ENCODE data around the gene ASXL3. TPM values are rescaled to one million over a fixed set of nuclear protein-coding genes. Genes with fewer than 3 reads are reported as not detected.

Gene ASXL3
- total RNA-seq, 1 experiment from 2014 or later: not detected

DNA sequence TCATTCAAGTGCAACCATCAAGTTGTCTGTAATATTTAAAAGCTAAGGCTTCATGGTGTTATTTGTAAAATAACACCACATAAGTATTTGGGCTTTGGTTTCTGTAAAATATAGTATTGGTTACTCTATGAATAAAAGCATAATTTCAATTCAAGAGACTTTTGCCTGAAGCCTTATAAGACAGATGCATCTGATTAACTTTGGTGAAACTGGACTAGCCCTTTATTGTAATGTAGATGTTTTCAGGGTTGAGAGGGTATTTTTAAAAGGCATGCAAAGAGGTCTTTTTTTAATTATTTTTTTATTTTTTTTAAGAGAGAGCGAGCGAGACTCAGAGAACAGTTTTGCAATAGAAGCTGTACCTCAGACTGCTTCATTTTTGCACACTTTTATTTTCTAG is 66.5 kb downstream of the ASXL3 start:
- TF ChIP-seq EZH2 (IDR thresholded peaks at IDR 0.05; ENCODE audit: low read length, unreplicated experiment): no peak
- TF ChIP-seq EZH2phosphoT487 (IDR thresholded peaks at IDR 0.05; ENCODE audit: borderline replicate concordance, low read length): no peak
- Histone ChIP-seq H3K9ac (ENCODE audit: low read length) (no peak overlapping the region), H3K4me2 (ENCODE audit: low read length) (no peak overlapping the region), H3F3A (ENCODE audit: low read length, unreplicated experiment) (no peaks in the 10 kb centered on the region), H3K9me3 (ENCODE audit: low read length) (no peaks in the 10 kb centered on the region), H3K36me3 (ENCODE audit: low read depth, low read length) (no peaks in the 10 kb centered on the region), H4K20me1 (ENCODE audit: low read length) (no peaks in the 10 kb centered on the region), H3K4me3 (ENCODE audit: low read length) (no peak overlapping the region), H2AFZ (ENCODE audit: low read length) (no peak overlapping the region), H3K27ac (ENCODE audit: low read length) (no peak overlapping the region), H3K27me3 (ENCODE audit: low read length) (no peaks in the 10 kb centered on the region), H3K4me1 (ENCODE audit: insufficient read depth, low read length) (no peaks in the 10 kb centered on the region), H3K79me2 (ENCODE audit: low read length) (no peaks in the 10 kb centered on the region), H3K9me2 (replicated peaks; ENCODE audit: low read length) (no peaks in the 10 kb centered on the region)
- no peak for DNase-seq
- BruUV-seq (replicated peaks): no TSS peak
- POLR2A ChIA-PET (ENCODE audit: unreplicated experiment): no interaction called here
- no peak for ATAC-seq
- intact Hi-C loops (cut with micrococcal nuclease): no loop called here
- CTCF ChIA-PET: no interaction called here

DNA sequence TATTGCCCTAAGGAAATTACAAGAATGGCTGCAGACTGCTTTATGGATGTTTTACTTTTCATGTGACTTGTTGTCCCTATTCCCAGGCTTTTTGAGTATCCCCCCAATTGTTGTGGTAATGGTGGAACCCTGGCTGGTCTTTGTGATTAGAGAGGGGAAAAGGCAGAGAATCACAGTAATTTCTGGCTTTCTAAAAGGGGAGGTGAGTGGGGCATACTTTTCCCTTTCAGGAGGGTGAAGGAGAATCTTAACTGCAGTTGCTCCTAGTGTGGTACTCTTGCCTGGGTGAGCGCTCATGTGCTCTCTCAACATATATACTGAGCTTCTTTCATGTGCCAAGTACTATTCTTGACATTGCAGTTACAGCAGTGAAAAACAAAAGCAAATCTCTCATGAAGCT is 69.3 kb downstream of the ASXL3 start:
- H2AFZ ChIP-seq (ENCODE audit: low read length): no peak overlapping the region
- H3K27ac ChIP-seq (ENCODE audit: low read length): no peak overlapping the region
- no peaks in the 10 kb centered on the region for H3K79me2 ChIP-seq (ENCODE audit: low read length)
- H3K9me3 ChIP-seq (ENCODE audit: low read length): no peaks in the 10 kb centered on the region
- no peaks in the 10 kb centered on the region for H3K27me3 ChIP-seq (ENCODE audit: low read length)
- no TSS peak for BruUV-seq (replicated peaks)
- no peaks in the 10 kb centered on the region for H3K36me3 ChIP-seq (ENCODE audit: low read depth, low read length)
- POLR2A ChIA-PET (ENCODE audit: unreplicated experiment): no interaction called here
- TF ChIP-seq EZH2 (IDR thresholded peaks at IDR 0.05; ENCODE audit: low read length, unreplicated experiment) (no peak), EZH2phosphoT487 (IDR thresholded peaks at IDR 0.05; ENCODE audit: borderline replicate concordance, low read length) (no peak), CTCF (conservative IDR thresholded peaks at IDR 0.05; ENCODE audit: low read depth, low read length) (no peak)
- H3F3A ChIP-seq (ENCODE audit: low read length, unreplicated experiment): no peaks in the 10 kb centered on the region
- H3K4me1 ChIP-seq (ENCODE audit: insufficient read depth, low read length): no peaks in the 10 kb centered on the region
- H3K4me3 ChIP-seq (ENCODE audit: low read length): no peak overlapping the region
- no peaks in the 10 kb centered on the region for H4K20me1 ChIP-seq (ENCODE audit: low read length)
- ATAC-seq (no peak), DNase-seq (no peak)
- H3K9ac ChIP-seq (ENCODE audit: low read length): no peak overlapping the region
- CTCF ChIA-PET: no interaction called here
- H3K9me2 ChIP-seq (replicated peaks; ENCODE audit: low read length): no peaks in the 10 kb centered on the region
- H3K4me2 ChIP-seq (ENCODE audit: low read length): no peak overlapping the region
- intact Hi-C loops (cut with micrococcal nuclease): no loop called here

- POLR2A ChIA-PET (ENCODE audit: unreplicated experiment): no interaction called here
- Histone ChIP-seq H3K9me2 (replicated peaks; ENCODE audit: low read length) (no peaks in the 10 kb centered on the region), H3K36me3 (ENCODE audit: low read depth, low read length) (no peaks in the 10 kb centered on the region), H3F3A (ENCODE audit: low read length, unreplicated experiment) (no peaks in the 10 kb centered on the region), H3K27ac (ENCODE audit: low read length) (no peak overlapping the region), H2AFZ (ENCODE audit: low read length) (no peak overlapping the region), H3K4me3 (ENCODE audit: low read length) (no peak overlapping the region), H3K27me3 (ENCODE audit: low read length) (no peaks in the 10 kb centered on the region), H3K9ac (ENCODE audit: low read length) (no peak overlapping the region), H3K79me2 (ENCODE audit: low read length) (no peaks in the 10 kb centered on the region), H3K4me2 (ENCODE audit: low read length) (no peak overlapping the region), H3K9me3 (ENCODE audit: low read length) (no peaks in the 10 kb centered on the region), H4K20me1 (ENCODE audit: low read length) (no peaks in the 10 kb centered on the region), H3K4me1 (ENCODE audit: insufficient read depth, low read length) (no peaks in the 10 kb centered on the region)
- TF ChIP-seq CTCF (conservative IDR thresholded peaks at IDR 0.05; ENCODE audit: low read depth, low read length): no peak
- TF ChIP-seq EZH2phosphoT487 (IDR thresholded peaks at IDR 0.05; ENCODE audit: borderline replicate concordance, low read length): no peak
- TF ChIP-seq EZH2 (IDR thresholded peaks at IDR 0.05; ENCODE audit: low read length, unreplicated experiment): no peak
- BruUV-seq (replicated peaks): no TSS peak
- intact Hi-C loops (cut with micrococcal nuclease): no loop called here
- CTCF ChIA-PET: no interaction called here
- ATAC-seq (no peak), DNase-seq (no peak)
Observed at GRCh38 chr18:33652635-33653034, 74.6 kb downstream of the ASXL3 start.
